ENCODE results near the gene CMTM2. TPM values are rescaled to one million over a fixed set of nuclear protein-coding genes. Genes with fewer than 3 reads are reported as not detected.

Gene CMTM2
- total RNA-seq, 1 donor = not detected

DNA sequence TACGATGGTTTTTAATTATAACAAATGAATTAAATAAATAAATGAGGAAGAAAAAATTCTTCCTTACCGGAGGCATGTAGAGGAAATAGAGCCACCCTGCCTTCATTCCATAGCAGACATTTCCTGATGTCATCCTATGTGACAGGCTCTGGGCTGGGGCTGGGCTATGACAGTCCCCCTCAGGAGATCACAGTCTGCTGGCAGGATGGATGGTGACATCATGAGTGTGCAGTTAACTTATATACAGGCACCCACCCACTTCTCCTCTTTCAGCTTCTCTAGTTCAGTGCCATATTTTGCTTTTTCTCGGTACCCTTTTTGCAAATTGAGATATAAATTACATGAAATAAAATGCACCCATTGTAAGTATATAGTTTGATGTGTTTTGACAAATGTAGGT, 18.8 kb downstream of the CMTM2 start:
- H3K79me2 ChIP-seq (ENCODE audit: insufficient read depth, low read length) = no peaks in the 10 kb centered on the region
- no peaks in the 10 kb centered on the region for H4K20me1 ChIP-seq (ENCODE audit: insufficient read depth, low read length)
- H3K4me3 ChIP-seq (ENCODE audit: insufficient read depth, low read length) = no peak overlapping the region
- H3K9me3 ChIP-seq (ENCODE audit: low read depth, low read length) = no peaks in the 10 kb centered on the region
- H3K4me2 ChIP-seq (ENCODE audit: insufficient read depth, low read length) = no peak overlapping the region
- H3K27me3 ChIP-seq (ENCODE audit: insufficient read depth, low read length) = no peaks in the 10 kb centered on the region
- no peaks in the 10 kb centered on the region for H3K4me1 ChIP-seq (ENCODE audit: insufficient read depth, low read length)
- TF ChIP-seq, protein P1, sequence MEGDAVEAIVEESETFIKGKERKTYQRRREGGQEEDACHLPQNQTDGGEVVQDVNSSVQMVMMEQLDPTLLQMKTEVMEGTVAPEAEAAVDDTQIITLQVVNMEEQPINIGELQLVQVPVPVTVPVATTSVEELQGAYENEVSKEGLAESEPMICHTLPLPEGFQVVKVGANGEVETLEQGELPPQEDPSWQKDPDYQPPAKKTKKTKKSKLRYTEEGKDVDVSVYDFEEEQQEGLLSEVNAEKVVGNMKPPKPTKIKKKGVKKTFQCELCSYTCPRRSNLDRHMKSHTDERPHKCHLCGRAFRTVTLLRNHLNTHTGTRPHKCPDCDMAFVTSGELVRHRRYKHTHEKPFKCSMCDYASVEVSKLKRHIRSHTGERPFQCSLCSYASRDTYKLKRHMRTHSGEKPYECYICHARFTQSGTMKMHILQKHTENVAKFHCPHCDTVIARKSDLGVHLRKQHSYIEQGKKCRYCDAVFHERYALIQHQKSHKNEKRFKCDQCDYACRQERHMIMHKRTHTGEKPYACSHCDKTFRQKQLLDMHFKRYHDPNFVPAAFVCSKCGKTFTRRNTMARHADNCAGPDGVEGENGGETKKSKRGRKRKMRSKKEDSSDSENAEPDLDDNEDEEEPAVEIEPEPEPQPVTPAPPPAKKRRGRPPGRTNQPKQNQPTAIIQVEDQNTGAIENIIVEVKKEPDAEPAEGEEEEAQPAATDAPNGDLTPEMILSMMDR (IDR thresholded peaks at IDR 0.05; ENCODE audit: extremely low read depth, low read depth, low read length) = no peak
- DNase-seq (ENCODE audit: insufficient read length, low spot score, missing footprints) = no peak
- no peak overlapping the region for H3K27ac ChIP-seq (ENCODE audit: low read depth, low read length)
- H2AFZ ChIP-seq (ENCODE audit: low read length) = no peak overlapping the region
- H3K36me3 ChIP-seq (ENCODE audit: insufficient read depth, low read length) = no peaks in the 10 kb centered on the region

DNA sequence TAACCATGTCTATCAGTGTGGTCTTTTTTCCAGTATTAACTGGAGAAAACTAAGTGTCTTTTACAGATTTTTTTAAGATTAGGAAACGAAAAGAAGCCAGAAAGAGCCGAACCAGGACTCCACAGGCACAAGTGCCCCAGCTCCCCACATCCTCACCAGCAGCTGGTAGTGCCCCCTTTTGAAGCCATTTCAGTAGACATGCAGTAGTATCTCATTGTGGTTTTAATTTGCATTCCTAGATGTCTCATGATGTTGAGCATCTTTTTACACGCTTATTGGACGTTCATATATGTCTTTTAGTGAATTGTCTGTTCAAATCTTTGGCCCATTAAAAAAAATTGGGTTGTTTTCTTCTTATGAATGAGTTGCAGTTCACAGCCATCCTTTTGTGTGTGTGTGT, 20.5 kb downstream of the CMTM2 start:
- Histone ChIP-seq H3K4me3 (ENCODE audit: insufficient read depth, low read length) (no peak overlapping the region), H3K9me3 (ENCODE audit: low read depth, low read length) (no peaks in the 10 kb centered on the region), H4K20me1 (ENCODE audit: insufficient read depth, low read length) (no peaks in the 10 kb centered on the region), H2AFZ (ENCODE audit: low read length) (no peak overlapping the region), H3K27me3 (ENCODE audit: insufficient read depth, low read length) (no peaks in the 10 kb centered on the region), H3K4me2 (ENCODE audit: insufficient read depth, low read length) (no peak overlapping the region), H3K36me3 (ENCODE audit: insufficient read depth, low read length) (no peaks in the 10 kb centered on the region), H3K79me2 (ENCODE audit: insufficient read depth, low read length) (no peaks in the 10 kb centered on the region), H3K4me1 (ENCODE audit: insufficient read depth, low read length) (peaks cover 3% of the 10 kb centered on the region), H3K27ac (ENCODE audit: low read depth, low read length) (no peak overlapping the region)
- DNase-seq (ENCODE audit: insufficient read length, low spot score, missing footprints) = no peak
- TF ChIP-seq, protein P1 (IDR thresholded peaks at IDR 0.05; ENCODE audit: extremely low read depth, low read depth, low read length) = no peak

DNA sequence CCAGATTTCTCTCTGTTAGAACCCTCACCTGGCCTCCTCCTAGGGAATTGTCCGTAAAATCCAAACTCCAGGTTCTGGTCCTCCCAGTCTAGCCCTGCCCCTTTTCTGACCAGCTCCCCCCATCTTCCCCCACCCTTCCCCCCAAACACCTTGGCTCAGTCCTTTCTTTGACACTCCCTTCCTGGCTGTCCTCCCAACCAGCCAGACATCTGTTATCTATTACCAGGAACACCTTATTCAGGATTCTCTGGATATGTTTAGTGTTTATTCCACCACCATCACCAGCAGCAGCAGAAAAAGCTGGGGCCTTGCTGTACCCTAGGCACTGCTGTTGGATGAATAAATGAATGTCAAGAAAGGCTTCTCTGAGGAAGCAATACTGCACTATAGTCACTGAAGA, 21.2 kb downstream of the CMTM2 start:
- no peaks in the 10 kb centered on the region for H4K20me1 ChIP-seq (ENCODE audit: insufficient read depth, low read length)
- H3K36me3 ChIP-seq (ENCODE audit: insufficient read depth, low read length) = no peaks in the 10 kb centered on the region
- no peak overlapping the region for H3K4me2 ChIP-seq (ENCODE audit: insufficient read depth, low read length)
- no peaks in the 10 kb centered on the region for H3K27me3 ChIP-seq (ENCODE audit: insufficient read depth, low read length)
- no peak overlapping the region for H3K27ac ChIP-seq (ENCODE audit: low read depth, low read length)
- TF ChIP-seq, protein P1 (IDR thresholded peaks at IDR 0.05; ENCODE audit: extremely low read depth, low read depth, low read length) = no peak
- H3K4me1 ChIP-seq (ENCODE audit: insufficient read depth, low read length) = peaks cover 3% of the 10 kb centered on the region
- no peak for DNase-seq (ENCODE audit: insufficient read length, low spot score, missing footprints)
- peaks cover 2% of the 10 kb centered on the region for H3K79me2 ChIP-seq (ENCODE audit: insufficient read depth, low read length)
- H3K9me3 ChIP-seq (ENCODE audit: low read depth, low read length) = no peaks in the 10 kb centered on the region
- no peak overlapping the region for H2AFZ ChIP-seq (ENCODE audit: low read length)
- H3K4me3 ChIP-seq (ENCODE audit: insufficient read depth, low read length) = no peak overlapping the region

DNA sequence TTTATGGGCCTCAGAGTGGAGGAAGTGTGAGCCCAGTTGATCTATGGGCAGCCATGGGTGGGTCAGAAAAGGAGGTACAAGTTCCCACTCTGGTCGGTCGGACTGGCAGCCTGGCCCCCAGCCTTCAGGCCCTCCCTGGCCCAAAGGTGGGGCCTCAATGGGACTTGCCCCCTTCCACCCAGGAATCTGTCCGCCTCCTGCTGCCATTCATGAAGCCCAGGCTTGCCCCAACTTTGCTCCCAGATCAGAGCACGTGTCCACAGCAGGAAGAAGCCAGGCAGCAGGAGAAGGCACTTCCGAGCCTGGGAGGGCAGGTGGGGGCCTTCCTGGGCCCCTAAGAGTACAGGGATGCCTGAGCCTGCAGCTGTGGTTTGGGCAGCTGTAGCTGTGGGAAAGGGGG, 22.2 kb downstream of the CMTM2 start:
- TF ChIP-seq, protein P1 (IDR thresholded peaks at IDR 0.05; ENCODE audit: extremely low read depth, low read depth, low read length) = no peak

More for the DNA sequence above, 22.2 kb downstream of the CMTM2 start:
- H3K4me2 ChIP-seq (ENCODE audit: insufficient read depth, low read length) = no peak overlapping the region
- H3K9me3 ChIP-seq (ENCODE audit: low read depth, low read length) = no peaks in the 10 kb centered on the region
- no peaks in the 10 kb centered on the region for H3K27me3 ChIP-seq (ENCODE audit: insufficient read depth, low read length)
- no peak for DNase-seq (ENCODE audit: insufficient read length, low spot score, missing footprints)
- peaks cover 12% of the 10 kb centered on the region for H3K79me2 ChIP-seq (ENCODE audit: insufficient read depth, low read length)
- no peak overlapping the region for H2AFZ ChIP-seq (ENCODE audit: low read length)
- no peak overlapping the region for H3K27ac ChIP-seq (ENCODE audit: low read depth, low read length)
- H3K4me1 ChIP-seq (ENCODE audit: insufficient read depth, low read length) = peaks cover 8% of the 10 kb centered on the region
- no peak overlapping the region for H3K4me3 ChIP-seq (ENCODE audit: insufficient read depth, low read length)
- H3K36me3 ChIP-seq (ENCODE audit: insufficient read depth, low read length) = no peaks in the 10 kb centered on the region
- H4K20me1 ChIP-seq (ENCODE audit: insufficient read depth, low read length) = no peaks in the 10 kb centered on the region

Measured in osteoblast (primary cell).